Liver (tissue), 9 donors: Measurements from ENCODE around the gene SERPINI2. TPM values are rescaled to one million over a fixed set of nuclear protein-coding genes. Genes with fewer than 3 reads are reported as not detected.

Experiments used
- DNase-seq: peaks from one replicate; pipeline ENCODE4 v3.0.0-alpha.2; 2017; ENCODE audit warnings: low spot score
- H3K27ac ChIP-seq, 2 donors: one replicate each; pipeline ENCODE4 v1.7.0; 2013; ENCODE audit warnings: inconsistent platforms in 2 of 2, low read length in 2 of 2, control low read depth in 1 of 2, low read depth in 1 of 2, mild to moderate bottlenecking in 1 of 2
- H3K27me3 ChIP-seq, 4 donors: one replicate each; pipeline versions ENCODE4 v1.6.1 to v1.7.0; 2013; ENCODE audit warnings: low read length in 3 of 4, inconsistent platforms in 1 of 4, mild to moderate bottlenecking in 1 of 4, moderate library complexity in 1 of 4; ENCODE audit not compliant: control insufficient read depth in 4 of 4, insufficient read depth in 4 of 4
- H3K36me3 ChIP-seq, 4 donors: one replicate each; pipeline versions ENCODE4 v1.6.1 to v1.7.0; 2013; ENCODE audit warnings: low read length in 3 of 4, mild to moderate bottlenecking in 3 of 4, low read depth in 1 of 4, moderate library complexity in 1 of 4; ENCODE audit not compliant: control insufficient read depth in 4 of 4, insufficient read depth in 3 of 4
- H3K4me1 ChIP-seq, 4 donors: one replicate each; pipeline versions ENCODE4 v1.6.1 to v1.7.0; 2013; ENCODE audit warnings: low read length in 3 of 4, mild to moderate bottlenecking in 3 of 4, moderate library complexity in 1 of 4; ENCODE audit not compliant: control insufficient read depth in 4 of 4, insufficient read depth in 4 of 4
- H3K4me3 ChIP-seq, 3 donors: one replicate each; pipeline versions ENCODE4 v1.6.1 to v1.7.0; 2013; ENCODE audit warnings: low read length in 3 of 3, control low read depth in 1 of 3, low read depth in 1 of 3, mild to moderate bottlenecking in 1 of 3
- H3K9ac ChIP-seq, 2 donors: one replicate each; pipeline ENCODE4 v1.7.0; 2013; ENCODE audit warnings: low read length in 2 of 2, mild to moderate bottlenecking in 2 of 2, moderate library complexity in 2 of 2, control low read depth in 1 of 2, low read depth in 1 of 2
- H3K9me3 ChIP-seq, 4 donors: one replicate each; pipeline versions ENCODE4 v1.6.1 to v1.7.0; 2013; ENCODE audit warnings: low read length in 3 of 4; ENCODE audit not compliant: control insufficient read depth in 4 of 4
- CTCF ChIP-seq: fragments of 150-350 bp; IDR thresholded peaks from 2 replicates; pipeline ENCODE4 v1.5.1; 2017; ENCODE audit warnings: improper control_type of control experiment, low read depth, low read length; ENCODE audit not compliant: missing input control
- EGR1 ChIP-seq, 2 donors: IDR thresholded peaks; 2 replicates each; pipeline ENCODE4 v1.6.1; 2016 to 2018; ENCODE audit warnings: antibody characterized with exemption in 2 of 2, low read depth in 2 of 2
- FOXA2 ChIP-seq: IDR thresholded peaks from 2 replicates; pipeline ENCODE4 v1.6.1; 2016; ENCODE audit warnings: antibody characterized with exemption
- GABPA ChIP-seq, 2 donors: IDR thresholded peaks in 1 of 2; conservative IDR thresholded peaks in 1 of 2; 2 replicates each; pipeline ENCODE4 v1.6.1; 2016; ENCODE audit warnings: antibody characterized with exemption in 2 of 2, mild to moderate bottlenecking in 1 of 2, moderate library complexity in 1 of 2
- HNF4A ChIP-seq, 2 donors: conservative IDR thresholded peaks; 2 replicates each; pipeline ENCODE4 v1.6.1; 2016; ENCODE audit warnings: antibody characterized with exemption in 2 of 2, mild to moderate bottlenecking in 2 of 2
- HNF4G ChIP-seq: IDR thresholded peaks from 2 replicates; pipeline ENCODE4 v1.6.1; 2016; ENCODE audit warnings: antibody characterized with exemption
- MAX ChIP-seq: IDR thresholded peaks from 2 replicates; pipeline ENCODE4 v1.6.1; 2016; ENCODE audit warnings: antibody characterized with exemption
- NR2F2 ChIP-seq: IDR thresholded peaks from 2 replicates; pipeline ENCODE4 v1.6.1; 2016; ENCODE audit warnings: antibody characterized with exemption
- RAD21 ChIP-seq, 2 donors: IDR thresholded peaks; 2 replicates each; pipeline ENCODE4 v1.6.1; 2016; ENCODE audit warnings: antibody characterized with exemption in 2 of 2, mild to moderate bottlenecking in 2 of 2
- RXRA ChIP-seq, 2 donors: IDR thresholded peaks; 2 replicates each; pipeline ENCODE4 v1.6.1; 2017 to 2018; ENCODE audit warnings: antibody characterized with exemption in 2 of 2, mild to moderate bottlenecking in 1 of 2
- SP1 ChIP-seq: IDR thresholded peaks from 2 replicates; pipeline ENCODE4 v1.6.1; 2018; ENCODE audit warnings: antibody characterized with exemption, mild to moderate bottlenecking
- TAF1 ChIP-seq: conservative IDR thresholded peaks from 2 replicates; pipeline ENCODE4 v1.6.1; 2016; ENCODE audit warnings: antibody characterized with exemption, mild to moderate bottlenecking
- YY1 ChIP-seq: IDR thresholded peaks from 2 replicates; pipeline ENCODE4 v1.6.1; 2016; ENCODE audit warnings: antibody characterized with exemption, mild to moderate bottlenecking
- ZBTB33 ChIP-seq: IDR thresholded peaks from 2 replicates; pipeline ENCODE4 v1.6.1; 2016; ENCODE audit warnings: antibody characterized with exemption
- WGBS: extraction: QIAGEN DNeasy Blood & Tissue Kit; methylation state at CpG from one replicate; pipeline ENCODE4 v1.1.7; 2013; 5-methylcytosine and 5-hydroxymethylcytosine counted together
- polyA plus RNA-seq, 2 donors: library from polyadenylated mRNA; stranded (reverse) in 1 of 2; unstranded in 1 of 2; fragments of 200-250 nt in 1 of 2; fragments of >200 nt in 1 of 2; fragmentation: Nextera tagmentation in 1 of 2; extraction: Ambion mirVana in 1 of 2; gene quantifications; one replicate each; pipeline versions ENCODE4 v1.2.1 to v1.2.3, GENCODE V29; 2013 to 2015
- total RNA-seq, 2 donors: library from RNA; depleted of rRNA; stranded (reverse); fragments of >200 nt; gene quantifications; one replicate each; pipeline ENCODE4 v1.2.3, GENCODE V29; 2014
- TF ChIP-seq, protein P1 (sequence below): IDR thresholded peaks from 2 replicates; pipeline ENCODE4 v1.6.1; 2016; ENCODE audit warnings: antibody characterized with exemption, mild to moderate bottlenecking
- donor health status: healthy.
- donor health status: healthy.
- donor health status: healthy.
- donor health status: healthy.
- donor health status: healthy.

Gene SERPINI2
- total and polyA plus RNA-seq, 4 donors = not detected

DNA sequence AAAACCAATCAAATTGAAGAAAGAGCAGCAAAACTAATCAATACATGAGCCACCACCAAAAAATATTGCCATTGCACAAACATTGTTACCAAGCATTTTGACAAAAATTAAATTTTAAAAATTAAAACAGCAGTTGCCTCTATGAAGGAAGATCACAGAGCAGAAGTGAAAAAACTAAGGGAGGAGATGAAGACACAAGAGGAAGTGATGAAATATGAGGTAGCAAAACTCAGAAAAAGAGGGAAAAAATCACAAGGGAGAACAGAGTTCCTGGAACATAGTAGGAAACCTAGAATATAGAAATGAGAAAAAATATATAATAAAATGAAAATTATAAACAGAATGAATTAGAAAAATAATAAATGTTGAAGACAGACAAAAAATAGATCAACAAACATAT, 7.3 kb upstream of the SERPINI2 start:
- DNase-seq = no peak

GRCh38 chr3:167480748-167481147, 6.9 kb upstream of the SERPINI2 start:
- TF ChIP-seq NR2F2 = no peak
- no peak for TF ChIP-seq CTCF
- no peaks in the 10 kb centered on the region for H3K27me3 ChIP-seq
- no peak for DNase-seq
- WGBS = 89% methylated on average over 2 of the region's 2 CpGs
- no peaks in the 10 kb centered on the region for H3K36me3 ChIP-seq
- no peak overlapping the region for H3K27ac ChIP-seq
- no peak overlapping the region for H3K9ac ChIP-seq
- no peak overlapping the region for H3K4me3 ChIP-seq
- no peaks in the 10 kb centered on the region for H3K4me1 ChIP-seq
- H3K9me3 ChIP-seq = no peaks in the 10 kb centered on the region

More for the DNA sequence above, 7.3 kb upstream of the SERPINI2 start:
- Histone ChIP-seq H3K9ac (no peak overlapping the region), H3K27me3 (no peaks in the 10 kb centered on the region), H3K9me3 (no peaks in the 10 kb centered on the region), H3K27ac (no peak overlapping the region), H3K4me1 (no peaks in the 10 kb centered on the region), H3K36me3 (no peaks in the 10 kb centered on the region), H3K4me3 (no peak overlapping the region)
- no peak for TF ChIP-seq TAF1
- no peak for TF ChIP-seq SP1
- TF ChIP-seq ZBTB33 = no peak
- no peak for TF ChIP-seq GABPA (IDR thresholded peaks at IDR 0.05 in 1 of 2, conservative IDR thresholded peaks at IDR 0.05 in 1 of 2)
- no peak for TF ChIP-seq HNF4A (conservative IDR thresholded peaks at IDR 0.05)

GRCh38 chr3:167469381-167469780, 4.5 kb downstream of the SERPINI2 start:
- no peak for DNase-seq
- Histone ChIP-seq H3K4me1 (peaks cover 0 to 2% (median 0%) of the 10 kb centered on the region in 4 donors), H3K4me3 (no peak overlapping the region), H3K27me3 (no peaks in the 10 kb centered on the region), H3K27ac (no peak overlapping the region), H3K36me3 (no peaks in the 10 kb centered on the region), H3K9me3 (no peaks in the 10 kb centered on the region), H3K9ac (no peak overlapping the region)
- TF ChIP-seq CTCF = no peak
- TF ChIP-seq NR2F2 = no peak
- no peak for TF ChIP-seq MAX
- no peak for TF ChIP-seq HNF4G
- TF ChIP-seq SP1 = no peak
- TF ChIP-seq FOXA2 = no peak
- TF ChIP-seq RAD21 (IDR thresholded peaks at IDR 0.05) = no peak
- no peak for TF ChIP-seq YY1
- TF ChIP-seq GABPA (IDR thresholded peaks at IDR 0.05 in 1 of 2, conservative IDR thresholded peaks at IDR 0.05 in 1 of 2) = no peak
- no peak for TF ChIP-seq TAF1
- TF ChIP-seq RXRA (IDR thresholded peaks at IDR 0.05) = no peak
- no peak for TF ChIP-seq HNF4A (conservative IDR thresholded peaks at IDR 0.05)
- TF ChIP-seq EGR1 (IDR thresholded peaks at IDR 0.05; ENCODE audit: low read depth in 2 of 2) = no peak
- TF ChIP-seq, protein P1, sequence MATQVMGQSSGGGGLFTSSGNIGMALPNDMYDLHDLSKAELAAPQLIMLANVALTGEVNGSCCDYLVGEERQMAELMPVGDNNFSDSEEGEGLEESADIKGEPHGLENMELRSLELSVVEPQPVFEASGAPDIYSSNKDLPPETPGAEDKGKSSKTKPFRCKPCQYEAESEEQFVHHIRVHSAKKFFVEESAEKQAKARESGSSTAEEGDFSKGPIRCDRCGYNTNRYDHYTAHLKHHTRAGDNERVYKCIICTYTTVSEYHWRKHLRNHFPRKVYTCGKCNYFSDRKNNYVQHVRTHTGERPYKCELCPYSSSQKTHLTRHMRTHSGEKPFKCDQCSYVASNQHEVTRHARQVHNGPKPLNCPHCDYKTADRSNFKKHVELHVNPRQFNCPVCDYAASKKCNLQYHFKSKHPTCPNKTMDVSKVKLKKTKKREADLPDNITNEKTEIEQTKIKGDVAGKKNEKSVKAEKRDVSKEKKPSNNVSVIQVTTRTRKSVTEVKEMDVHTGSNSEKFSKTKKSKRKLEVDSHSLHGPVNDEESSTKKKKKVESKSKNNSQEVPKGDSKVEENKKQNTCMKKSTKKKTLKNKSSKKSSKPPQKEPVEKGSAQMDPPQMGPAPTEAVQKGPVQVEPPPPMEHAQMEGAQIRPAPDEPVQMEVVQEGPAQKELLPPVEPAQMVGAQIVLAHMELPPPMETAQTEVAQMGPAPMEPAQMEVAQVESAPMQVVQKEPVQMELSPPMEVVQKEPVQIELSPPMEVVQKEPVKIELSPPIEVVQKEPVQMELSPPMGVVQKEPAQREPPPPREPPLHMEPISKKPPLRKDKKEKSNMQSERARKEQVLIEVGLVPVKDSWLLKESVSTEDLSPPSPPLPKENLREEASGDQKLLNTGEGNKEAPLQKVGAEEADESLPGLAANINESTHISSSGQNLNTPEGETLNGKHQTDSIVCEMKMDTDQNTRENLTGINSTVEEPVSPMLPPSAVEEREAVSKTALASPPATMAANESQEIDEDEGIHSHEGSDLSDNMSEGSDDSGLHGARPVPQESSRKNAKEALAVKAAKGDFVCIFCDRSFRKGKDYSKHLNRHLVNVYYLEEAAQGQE = no peak
- WGBS = 71% methylated on average over 3 of the region's 3 CpGs
